Fibroblast of skin of abdomen (primary cell): ENCODE results near the gene ETV1. TPM values are rescaled to one million over a fixed set of nuclear protein-coding genes. Genes with fewer than 3 reads are reported as not detected.
A peak's percentile ranks its signal among the peaks of the same experiment; 100 is the strongest.

Source experiments
- DNase-seq: peaks from one replicate; pipeline ENCODE4 v3.0.0-alpha.2; 2013
- polyA plus RNA-seq, 2 experiments: library from polyadenylated mRNA; unstranded; fragments of 120-200 nt; gene quantifications; one replicate each; pipeline ENCODE4 v1.2.1, GENCODE V29; 2013; ENCODE audit not compliant: insufficient read length in 2 of 2

The ETV1 gene
- polyA plus RNA-seq (2013, experiment 1 of 2; ENCODE audit: insufficient read length): 7.5 TPM
- 6.5 TPM for polyA plus RNA-seq (2013, experiment 2 of 2; ENCODE audit: insufficient read length)

DNA sequence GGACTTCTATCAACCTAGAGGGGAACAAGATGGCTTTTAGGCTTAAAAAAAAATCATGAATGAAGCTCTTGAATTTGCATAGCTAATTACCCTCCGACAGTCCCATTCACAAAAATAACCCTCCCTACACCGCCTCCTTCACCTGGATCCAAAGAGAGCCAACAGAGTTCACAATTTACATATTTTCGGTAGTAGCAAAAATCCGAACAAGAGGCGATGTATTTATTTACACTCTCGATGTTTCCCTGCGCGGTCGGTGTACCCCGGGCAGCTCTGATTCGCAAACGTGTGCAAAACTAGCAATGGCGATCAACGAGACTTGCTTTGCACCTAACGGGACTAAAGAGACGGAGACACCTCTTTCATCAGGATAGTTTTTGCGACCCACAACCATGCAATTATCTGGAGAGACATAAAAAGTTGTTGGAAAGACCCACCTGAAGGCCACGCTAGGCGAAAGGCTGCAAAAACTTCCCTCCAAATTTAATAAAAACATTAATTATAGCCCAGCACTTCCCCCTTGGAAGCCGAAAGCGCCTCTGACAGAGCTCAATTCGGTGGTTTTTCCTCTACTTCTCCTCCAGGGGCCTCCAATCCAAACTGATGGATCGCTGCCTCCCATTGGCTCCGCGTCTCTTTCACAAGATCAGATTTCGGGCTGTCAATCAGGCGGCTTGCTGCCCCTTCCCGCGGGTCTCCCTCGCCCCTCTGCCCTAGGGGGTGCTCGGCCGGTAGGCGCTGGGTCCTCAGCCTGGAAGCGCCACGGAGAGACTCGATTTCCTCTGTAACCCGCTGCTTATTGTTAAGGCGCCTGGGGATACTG is at the start of gene ETV1:
TSS of gene ETV1 (minus strand) at position 541 of the 823 bp plus-strand sequence. CDS start 614 bp downstream, outside the sequence.
- DNase-seq: peak; percentile 60

DNA sequence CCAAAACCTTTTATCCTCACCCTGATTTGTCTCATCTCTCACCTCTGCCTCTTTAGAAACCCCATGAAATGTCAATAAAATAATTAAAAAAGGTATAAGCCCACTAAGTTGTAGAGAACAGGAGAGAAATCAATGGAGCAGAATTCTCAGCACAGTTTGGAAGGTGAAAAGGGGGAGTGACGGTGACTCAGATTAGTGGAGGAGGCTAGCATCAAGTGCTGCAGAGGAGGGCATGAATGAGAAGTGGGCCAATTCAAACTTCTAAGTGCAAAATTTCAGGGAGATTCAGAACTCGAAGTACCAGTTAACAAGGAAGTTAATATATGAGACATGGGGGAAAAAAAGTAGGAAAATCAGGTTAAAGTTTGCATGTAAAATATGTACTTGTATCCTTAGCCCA is 34.9 kb upstream of the ETV1 start:
- no peak for DNase-seq

DNA sequence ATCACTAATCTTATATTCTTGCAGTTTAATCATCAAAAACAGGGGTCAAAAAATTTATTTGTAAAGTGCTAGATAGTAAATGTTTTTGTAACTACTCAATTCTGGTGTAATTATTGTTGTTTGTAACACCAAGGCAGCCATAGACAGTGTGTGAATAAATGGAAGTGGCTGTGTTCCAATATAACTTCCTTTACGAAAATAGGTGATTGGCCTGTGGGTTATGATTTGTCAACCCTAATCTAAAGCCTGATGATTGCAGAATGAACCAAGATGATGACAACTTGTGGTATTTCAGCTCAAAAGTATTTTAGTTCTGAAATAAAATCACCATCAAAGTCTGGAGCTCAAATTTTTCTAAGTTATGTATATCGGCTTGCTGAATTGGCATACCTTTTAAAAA is 34.4 kb upstream of the ETV1 start:
- no peak for DNase-seq

DNA sequence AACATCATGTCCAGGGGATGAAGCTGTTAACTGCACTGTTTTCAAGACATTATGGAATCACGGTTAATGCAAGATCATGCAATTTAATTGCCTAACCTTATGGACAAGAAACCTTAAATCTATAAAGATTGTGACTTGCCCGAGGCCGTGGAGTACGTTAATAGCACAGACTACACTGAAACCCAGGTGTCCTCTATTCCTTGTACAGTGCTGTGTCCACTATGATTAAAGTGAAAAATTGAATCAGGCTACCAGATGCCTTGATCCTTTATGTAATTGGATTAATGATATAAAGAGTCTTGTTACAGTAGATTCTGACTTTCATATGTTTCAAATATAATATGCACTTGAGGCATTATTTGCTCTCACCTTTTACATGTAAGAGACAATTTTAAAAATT is 33.9 kb upstream of the ETV1 start:
- DNase-seq: no peak

DNA sequence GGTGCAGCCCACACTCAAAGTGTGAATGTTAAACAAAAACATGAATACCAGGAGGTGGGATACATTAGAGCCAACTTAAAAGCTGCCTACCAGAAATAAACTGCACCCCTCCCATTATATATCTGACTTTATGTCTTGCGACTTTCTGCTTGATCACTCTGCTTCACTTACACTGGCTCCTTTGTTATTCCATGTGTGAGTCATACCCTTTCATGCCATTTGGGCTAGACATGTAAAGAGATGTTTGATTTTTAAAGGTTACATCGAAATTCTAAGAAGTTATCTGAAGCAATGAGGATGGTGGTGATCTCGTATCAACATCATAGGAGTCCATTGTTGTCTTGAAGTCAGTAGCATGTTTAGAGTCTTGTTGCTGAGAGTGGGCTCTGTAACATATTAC is 31.6 kb upstream of the ETV1 start:
- DNase-seq: peak; percentile 28

DNA sequence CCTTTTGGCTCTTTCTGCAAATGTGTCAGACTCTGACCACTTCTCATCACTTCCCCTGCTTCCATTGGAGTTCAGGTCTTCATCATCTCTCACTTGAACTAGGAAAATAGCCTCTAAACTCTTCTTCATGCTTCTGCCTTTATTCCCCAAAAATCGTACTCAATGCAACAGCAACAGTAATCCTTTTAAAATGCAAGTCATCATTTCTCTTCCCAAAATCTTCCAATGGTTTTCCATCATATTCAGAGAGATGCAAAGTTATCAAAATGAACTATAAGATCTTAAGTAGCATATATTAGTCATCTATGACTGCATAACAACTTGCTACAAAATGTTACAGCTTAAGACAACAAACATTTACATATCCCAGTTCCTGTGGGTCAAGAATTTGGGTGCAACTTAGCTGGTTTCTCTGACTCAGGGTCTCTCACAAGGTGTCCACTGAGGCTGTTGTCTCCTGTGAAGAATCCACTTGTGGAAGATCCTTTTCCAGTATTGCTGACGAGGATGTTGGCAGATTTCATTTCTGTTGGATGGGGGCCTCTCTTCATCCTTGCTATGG is 31.0 kb upstream of the ETV1 start:
- no peak for DNase-seq

DNA sequence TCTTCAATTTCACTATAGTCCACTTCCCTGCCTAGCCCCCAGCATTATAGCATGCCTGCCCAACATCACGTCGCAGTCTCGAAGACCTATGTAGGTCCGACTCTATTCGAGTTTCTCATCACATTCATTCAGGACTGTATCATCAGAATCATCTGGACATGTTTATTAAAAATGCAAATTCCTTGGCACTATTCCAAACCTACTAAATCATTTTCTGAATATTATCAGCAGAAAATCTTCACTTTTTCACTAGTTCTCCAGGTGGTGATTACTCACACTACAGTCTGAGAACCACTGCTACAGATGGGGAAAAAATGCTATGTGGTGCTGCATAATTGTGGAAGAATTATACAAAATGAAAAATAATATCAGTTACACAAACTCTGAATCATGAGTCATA is 29.3 kb upstream of the ETV1 start:
- DNase-seq: no peak

DNA sequence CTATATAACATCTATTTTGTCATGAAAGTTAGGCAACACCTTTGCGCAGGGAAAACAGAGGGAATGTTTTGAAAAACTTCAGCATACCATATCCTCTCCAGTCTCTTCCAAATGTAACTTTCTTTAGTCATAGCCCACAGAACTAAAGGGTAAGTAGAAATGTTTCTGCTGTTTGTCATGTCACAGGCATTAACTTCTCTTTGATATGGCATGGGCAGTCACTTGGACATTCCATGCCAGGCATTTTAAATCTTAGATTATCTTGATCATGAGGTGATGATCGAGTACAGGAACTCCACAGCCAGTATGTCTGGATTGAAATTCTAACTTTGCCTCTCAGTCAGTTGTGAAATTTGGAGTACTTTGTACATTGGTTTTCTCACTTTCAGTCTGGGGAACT is 27.5 kb upstream of the ETV1 start:
- DNase-seq: peak; percentile 4

DNA sequence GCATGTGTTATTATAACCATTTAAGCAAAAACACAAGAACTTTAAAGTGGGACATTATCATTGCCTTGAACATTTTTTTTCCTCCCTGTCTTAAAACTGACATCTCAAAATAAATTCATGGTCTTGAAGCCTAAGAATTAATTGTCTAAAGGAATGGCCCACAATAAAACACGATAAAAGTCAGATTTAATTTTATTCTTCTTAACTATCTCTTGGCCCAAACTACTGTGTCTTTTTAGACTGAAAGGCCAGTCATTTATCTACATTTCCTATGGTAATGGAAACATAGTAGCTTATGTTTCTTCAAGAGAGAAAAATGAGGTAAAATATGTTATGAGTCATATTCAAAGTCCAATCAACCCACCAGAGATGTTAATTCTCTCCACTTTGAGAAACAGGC is 24.4 kb upstream of the ETV1 start:
- DNase-seq: no peak

DNA sequence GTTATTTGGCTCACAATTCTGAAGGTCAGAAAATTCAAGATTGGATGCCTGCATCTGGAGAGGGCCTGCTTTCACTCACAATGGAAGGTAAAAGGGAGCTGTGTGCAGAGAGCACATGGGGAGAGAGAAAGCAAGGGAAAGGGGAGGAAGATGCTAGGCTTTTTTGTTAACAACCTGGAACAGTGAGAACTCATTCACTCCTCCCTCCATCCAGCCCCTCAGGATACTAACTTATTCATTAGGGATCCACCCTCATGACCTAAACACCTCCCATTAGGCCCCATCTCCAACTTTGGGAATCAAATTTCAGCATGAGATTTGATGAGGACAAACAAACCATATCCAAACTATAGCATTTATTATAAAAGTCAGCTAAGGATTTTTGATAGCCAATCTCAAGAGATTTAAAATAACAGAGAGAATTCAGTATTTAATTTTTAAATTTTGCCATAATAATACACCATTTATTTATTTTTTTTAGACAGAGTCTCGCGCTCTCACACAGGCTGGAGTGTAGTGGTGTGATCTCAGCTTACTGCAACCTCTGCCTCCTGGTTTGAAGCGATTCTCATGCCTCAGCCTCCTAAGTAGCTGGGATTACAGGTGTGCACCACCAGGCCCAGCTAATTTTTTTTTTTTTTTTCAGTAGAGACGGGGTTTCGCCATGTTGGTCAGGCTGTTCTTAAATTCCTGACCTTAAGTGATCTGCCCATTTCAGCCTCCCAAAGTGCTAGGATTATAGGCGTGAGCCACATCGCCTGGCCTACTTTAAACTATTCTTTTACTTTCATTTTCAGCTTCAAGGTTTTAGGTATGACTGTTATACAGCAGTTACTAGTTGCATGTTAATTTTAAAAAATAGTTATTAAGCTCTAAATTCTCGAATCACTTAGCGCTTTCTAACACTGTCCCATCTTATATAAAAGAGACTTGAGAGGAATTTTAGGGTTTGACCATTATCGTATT is 20.3 kb upstream of the ETV1 start:
- no peak for DNase-seq

DNA sequence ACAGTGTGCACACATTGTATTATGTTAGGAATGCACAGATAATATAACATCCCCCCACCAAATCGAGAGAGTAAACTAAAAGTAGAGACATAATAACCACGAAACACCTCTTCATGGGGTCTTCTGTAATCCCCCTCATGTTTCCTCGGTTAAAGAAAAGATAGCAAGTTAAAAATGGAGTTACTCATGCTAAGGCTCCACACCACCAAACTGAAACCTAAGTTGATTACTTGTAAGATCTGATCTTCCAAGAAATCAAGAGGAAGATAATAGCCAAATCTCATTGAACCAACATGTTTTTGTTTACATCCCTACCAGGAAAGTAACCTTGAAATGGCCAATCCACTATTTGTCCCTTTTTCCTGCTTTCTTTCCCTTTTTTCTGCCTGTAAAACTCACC is 11.7 kb upstream of the ETV1 start:
- DNase-seq: no peak

DNA sequence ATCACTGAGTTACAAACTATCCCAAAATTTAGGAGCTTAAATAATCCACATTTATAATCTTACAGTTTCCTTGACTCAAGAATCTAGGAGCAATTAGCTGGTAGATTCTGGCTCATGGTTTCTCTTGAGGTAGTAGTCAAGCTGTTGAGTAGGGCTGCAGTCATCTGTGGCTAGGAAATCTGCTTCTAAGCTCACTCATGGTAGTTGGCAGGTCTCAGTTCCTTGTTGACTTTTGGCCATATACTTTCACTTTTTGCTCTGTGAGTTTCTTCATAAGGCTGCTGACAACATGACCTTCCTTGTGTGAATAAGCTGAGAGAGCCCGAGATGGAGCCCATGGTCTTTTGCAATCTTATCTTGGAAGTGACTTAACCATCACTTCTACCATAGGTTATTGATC is 10.8 kb upstream of the ETV1 start:
- DNase-seq: no peak

DNA sequence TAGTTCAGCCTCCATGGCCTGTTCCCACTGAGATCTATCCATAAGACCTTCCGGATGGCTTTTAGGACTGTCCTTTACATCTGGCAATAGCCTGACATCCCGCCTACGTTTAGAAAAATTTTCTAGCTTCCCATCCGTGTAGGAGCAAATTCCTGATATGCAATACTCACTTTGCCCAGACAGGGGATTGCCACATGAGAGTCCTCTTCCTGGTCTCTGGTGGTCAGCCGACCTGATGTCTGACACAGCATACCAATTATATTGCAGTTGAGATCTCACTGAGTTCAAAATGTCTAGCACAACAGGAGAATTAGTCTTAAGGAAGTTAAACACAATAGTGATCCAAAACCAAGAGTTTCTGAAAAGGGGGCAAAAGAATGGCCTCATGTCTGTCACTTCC is 9.4 kb upstream of the ETV1 start:
- no peak for DNase-seq

DNA sequence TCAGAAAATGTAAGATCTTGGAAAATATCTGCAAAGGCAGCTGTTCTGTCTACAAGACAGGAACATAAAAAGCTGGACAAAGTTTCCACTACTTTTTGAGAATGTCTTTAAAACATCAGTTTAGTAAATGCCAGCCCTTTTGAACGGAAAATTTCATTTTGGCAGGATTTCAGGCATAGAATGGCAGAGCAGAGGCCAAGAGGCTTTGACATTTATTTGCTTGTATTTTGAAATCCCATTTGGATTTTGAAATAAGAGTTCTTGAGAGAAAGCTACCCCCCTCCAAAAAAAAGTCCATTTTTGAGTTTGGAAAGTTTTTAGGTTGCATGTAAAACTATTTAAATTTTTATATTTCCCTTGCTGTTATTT is 3.1 kb upstream of the ETV1 start:
- no peak for DNase-seq

DNA sequence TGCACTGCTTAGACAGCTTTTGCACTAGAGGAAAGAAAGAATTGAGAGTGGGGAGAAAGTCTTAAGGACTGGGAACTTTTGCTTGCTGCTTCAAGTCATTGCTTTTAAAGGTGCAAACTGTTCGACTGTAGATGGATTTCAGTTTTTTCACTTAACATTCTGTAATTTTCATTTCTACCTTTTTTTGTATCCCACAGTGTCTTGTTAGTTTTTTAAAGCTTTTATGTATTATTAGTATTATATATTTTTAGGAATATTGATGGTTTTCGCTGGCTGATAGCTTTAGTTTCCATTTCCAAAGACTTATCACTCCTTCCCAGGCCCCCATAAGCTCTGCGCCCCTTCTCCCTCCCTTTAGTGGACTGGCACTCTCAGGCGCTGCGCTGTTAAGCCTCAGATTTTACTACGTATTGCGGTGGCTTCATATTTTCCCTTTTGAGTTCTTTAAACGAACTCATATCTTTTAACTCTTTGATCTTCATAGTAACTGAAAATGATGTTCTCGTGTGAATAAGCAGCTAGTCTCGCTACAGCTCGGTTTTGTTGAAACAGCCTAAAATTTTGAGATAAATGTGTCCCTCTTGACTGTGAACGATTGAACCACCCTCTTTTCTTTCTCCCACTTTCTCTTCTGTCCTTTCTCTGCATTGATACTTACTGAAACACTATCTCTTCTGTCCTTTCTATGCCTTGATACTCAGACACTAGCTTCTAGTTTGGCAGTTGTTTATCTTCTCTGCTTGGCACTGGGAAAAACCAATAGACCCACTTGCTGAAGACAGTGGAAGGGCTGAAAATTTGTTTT is 2.5 kb upstream of the ETV1 start:
- peak; percentile 10 for DNase-seq

DNA sequence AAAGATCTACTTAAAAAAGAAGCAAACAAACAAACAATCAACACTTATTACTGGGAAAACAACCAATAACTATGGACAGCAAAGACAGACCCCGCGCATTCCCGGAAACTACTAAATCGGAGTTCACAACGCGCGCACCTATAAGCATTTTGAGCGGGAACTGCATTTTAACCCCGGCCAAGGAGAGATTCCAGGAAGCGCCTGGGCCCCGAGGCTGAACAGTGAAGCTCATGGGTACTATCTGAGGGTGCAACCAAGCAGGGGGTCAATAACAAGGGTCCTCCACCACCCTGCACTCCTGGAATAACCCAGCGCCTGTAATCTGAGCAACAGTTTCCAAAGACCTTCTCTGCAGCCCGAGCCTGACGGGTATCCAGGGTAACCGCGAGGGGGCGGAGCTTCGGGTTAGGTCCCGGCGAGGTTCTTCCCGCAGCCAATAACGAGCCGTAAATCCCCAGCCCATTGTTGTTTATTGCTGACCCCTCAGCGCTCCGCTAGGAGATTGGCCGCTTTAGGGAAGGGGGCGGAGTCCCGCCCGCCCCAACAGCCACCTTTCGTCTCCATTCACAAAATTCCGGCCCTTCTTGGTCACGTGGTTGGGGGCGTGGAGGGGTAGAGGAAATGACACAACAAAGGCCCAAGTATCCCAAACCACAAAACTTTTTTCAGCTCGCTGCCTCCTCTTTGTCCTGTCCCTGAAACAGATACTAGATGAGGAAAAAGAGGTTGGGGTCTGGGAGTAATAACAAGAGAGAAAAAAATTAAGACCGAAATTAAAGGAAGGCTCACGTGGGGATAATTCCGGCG is 1.7 kb upstream of the ETV1 start:
- peak; percentile 99 for DNase-seq

DNA sequence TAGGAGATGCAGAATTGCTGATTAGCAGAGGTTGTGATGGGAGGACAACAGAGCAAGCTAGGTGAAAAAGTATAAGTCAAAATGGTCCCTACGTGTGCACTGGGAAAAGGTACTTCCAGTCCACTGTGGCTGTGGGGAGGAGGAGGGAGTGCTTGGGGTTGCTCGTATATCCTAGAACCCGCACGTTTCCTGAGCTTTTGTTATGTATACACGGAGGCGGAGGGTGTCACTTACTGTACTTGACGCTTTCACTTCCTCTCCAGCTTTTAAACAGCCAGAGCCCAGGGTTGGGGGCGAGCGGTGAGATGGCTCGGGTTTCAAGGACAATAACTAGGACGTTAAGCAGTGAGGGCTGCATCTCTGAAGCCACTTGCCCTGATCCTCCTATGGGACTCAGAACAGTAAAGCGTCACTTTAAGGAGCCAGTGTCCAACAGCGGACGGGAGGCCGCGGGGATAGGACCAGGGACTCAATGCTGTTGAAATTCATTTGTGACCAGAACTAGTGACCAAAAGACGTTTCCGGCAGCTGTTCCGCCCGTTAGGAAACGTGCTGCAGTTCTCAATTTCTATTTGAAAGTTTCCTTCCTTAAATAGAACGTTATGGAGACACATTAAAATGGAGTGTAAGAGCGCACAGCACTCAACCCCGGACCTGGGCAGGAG is 985 bp upstream of the ETV1 start:
- peak; percentile 31 for DNase-seq

DNA sequence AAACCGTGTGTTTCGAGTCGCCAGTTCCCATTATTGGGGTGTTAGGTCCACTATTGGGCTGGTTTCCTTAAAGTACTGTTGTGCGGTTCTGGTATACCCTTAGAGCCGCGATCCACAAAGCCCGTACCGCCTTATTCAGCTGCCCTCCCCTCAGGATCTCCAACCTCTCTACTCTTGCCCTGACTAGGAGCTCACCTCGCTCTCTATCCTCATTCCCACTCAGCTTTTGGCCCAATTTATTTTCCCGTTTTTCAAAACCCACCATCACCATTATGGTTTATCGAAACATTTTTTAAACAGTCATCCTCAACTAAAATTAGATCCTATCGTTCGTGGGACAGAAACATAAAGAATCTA is 461 bp upstream of the ETV1 start:
- no peak for DNase-seq

DNA sequence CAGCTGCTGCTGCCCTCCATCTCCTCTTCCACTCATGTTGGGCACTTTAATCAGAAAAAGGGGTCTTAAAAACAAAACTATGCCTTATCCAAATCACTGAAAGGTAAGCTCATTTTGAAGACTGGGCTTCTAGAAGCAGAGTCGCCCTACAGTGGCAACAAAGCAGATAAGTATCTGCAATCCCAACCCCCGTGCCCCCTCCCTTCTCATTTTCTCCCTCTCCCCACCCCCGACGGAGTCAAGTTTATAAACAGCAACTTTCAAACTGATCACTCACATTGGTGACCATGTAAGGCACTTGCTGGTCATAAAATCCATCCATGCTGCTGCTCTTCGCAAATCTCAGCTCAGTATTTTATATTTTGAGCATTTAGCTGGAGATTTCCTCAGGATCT is 738 bp downstream of the ETV1 start:
- peak; percentile 4 for DNase-seq

DNA sequence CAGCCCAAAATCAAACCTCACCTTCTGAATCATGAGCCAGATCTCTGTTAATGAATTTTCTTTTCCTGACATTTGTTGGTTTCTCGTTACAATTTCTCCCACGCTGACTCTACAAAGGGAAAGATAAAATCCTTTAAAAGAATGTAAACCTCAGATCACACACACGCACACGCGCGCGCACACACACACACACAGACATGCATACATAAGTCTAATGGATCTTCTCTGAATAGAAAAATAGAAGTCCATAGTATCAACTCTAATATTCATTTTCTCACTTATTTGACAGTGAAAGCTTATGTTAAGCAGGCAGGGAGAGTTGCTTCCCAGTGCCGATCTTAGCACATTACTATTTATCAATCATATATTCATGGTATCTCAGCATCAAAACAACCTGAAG is 1.4 kb downstream of the ETV1 start:
- DNase-seq: peak; percentile 60

DNA sequence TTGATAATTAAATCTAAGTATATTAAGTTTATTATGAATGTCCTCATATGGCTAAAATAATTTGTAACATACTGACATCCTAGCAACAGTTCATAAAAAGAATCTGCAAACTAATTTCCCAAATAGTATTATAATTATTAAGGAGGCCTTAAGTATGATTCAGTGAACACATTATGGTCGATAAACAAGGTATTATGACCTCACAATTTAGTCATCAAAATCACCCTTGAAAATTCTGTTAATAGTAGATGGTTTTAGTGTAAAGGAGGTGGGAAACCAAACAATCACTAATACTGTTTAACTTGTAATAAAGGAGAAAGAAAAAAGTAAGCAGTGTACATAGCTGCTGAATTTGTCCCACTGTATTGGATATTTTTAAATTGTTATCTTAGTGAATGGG is 2.1 kb downstream of the ETV1 start:
- no peak for DNase-seq
